ENCODE measurements around the gene HNRNPA3.

- no peak for TF ChIP-seq CTCF (IDR thresholded peaks at IDR 0.05 in 2 of 3, conservative IDR thresholded peaks at IDR 0.05 in 1 of 3; ENCODE audit: control insufficient read depth in 2 of 3, extremely low read depth in 1 of 3, insufficient read depth in 1 of 3, low read depth in 3 of 3, low read length in 3 of 3)
- no peak for TF ChIP-seq TBL1XR1 (IDR thresholded peaks at IDR 0.05; ENCODE audit: low read depth, low read length)
- no peak for TF ChIP-seq SP1 (IDR thresholded peaks at IDR 0.05; ENCODE audit: low read depth, low read length)
- TF ChIP-seq TAF1 (IDR thresholded peaks at IDR 0.05; ENCODE audit: borderline replicate concordance, low read depth, low read length), result 0 out of 2 replicates have a peak, but pooled peaks have one; percentile 15
- no peak for TF ChIP-seq SREBF2 (IDR thresholded peaks at IDR 0.05; ENCODE audit: low read length)
- TF ChIP-seq ATF3 (IDR thresholded peaks at IDR 0.05; ENCODE audit: borderline replicate concordance, extremely low read depth, low read depth, low read length), result no peak
- no peak; the same call in 1 of the 2 replicates for TF ChIP-seq YY1 (IDR thresholded peaks at IDR 0.05; ENCODE audit: low read depth, low read length)
- peak; percentile 60 for TF ChIP-seq POLR2AphosphoS5 (IDR thresholded peaks at IDR 0.05; ENCODE audit: low read length)
- TF ChIP-seq CHD1 (IDR thresholded peaks at IDR 0.05; ENCODE audit: low read depth, low read length), result no peak
- TF ChIP-seq FOXK2 (IDR thresholded peaks at IDR 0.05), result no peak
- peak; percentile 68 for TF ChIP-seq POLR2A (IDR thresholded peaks at IDR 0.05; ENCODE audit: low read depth, low read length)
- TF ChIP-seq CREB1 (IDR thresholded peaks at IDR 0.05; ENCODE audit: low read depth), result no peak
- no peak for TF ChIP-seq RFX5 (IDR thresholded peaks at IDR 0.05; ENCODE audit: low read depth, low read length)
- no peak for TF ChIP-seq SKIL (IDR thresholded peaks at IDR 0.05; ENCODE audit: low read depth, poor library complexity, severe bottlenecking)
Observed at GRCh38 chr2:177264209-177264692, 51.7 kb downstream of the HNRNPA3 start.
